HepG2 (cell line): ENCODE results near the gene TIMM13. TPM values are rescaled to one million over a fixed set of nuclear protein-coding genes. Genes with fewer than 3 reads are reported as not detected.
A peak's percentile ranks its signal among the peaks of the same experiment; 100 is the strongest.

Source experiments
- ATAC-seq: fragments of 200-7000 bp; cut with Tn5 transposase; 3 replicates; pipeline ENCODE4 v1.9.1; 2020; ENCODE audit warnings: mild to moderate bottlenecking, moderate library complexity
- BruUV-seq: library from RNA; stranded (reverse); fragments of 400-500 nt; replicated peaks from 2 replicates; lab custom pipeline; 2021; lab: Mats Ljungman, UMichigan
- CTCF ChIA-PET: fragments of 300-600 bp; formaldehyde crosslinking; extraction: SDS; loops from one replicate; lab custom pipeline; 2021; ENCODE audit warnings: low total read pairs, inconsistent platforms, low intra/inter-chr PET ratio; lab: Yijun Ruan, JAX
- POLR2A ChIA-PET: fragments of 350-600 bp; sonication (Branson Sonifier 250); formaldehyde crosslinking; loops from one replicate; lab custom pipeline; 2020; ENCODE audit warnings: antibody characterized with exemption, inconsistent platforms; lab: Yijun Ruan, JAX
- DNase-seq: peaks from one replicate; pipeline ENCODE4 v3.0.0-alpha.2; 2015; ENCODE audit warnings: low spot score
- FAIRE-seq: peaks from 3 replicates; lab custom pipeline; 2011; peaks lifted over from hg19 to GRCh38; lab: Jason Lieb, UNC
- H2AFZ ChIP-seq: one replicate; pipeline ENCODE4 v1.6.1; 2011; ENCODE audit warnings: low read length, inconsistent platforms
- H3K27ac ChIP-seq: fragments of 300-600 bp; 3 replicates; pipeline ENCODE4 v1.8.0; 2011; ENCODE audit warnings: mixed run types, mild to moderate bottlenecking, mixed read lengths, low read length, inconsistent platforms; ENCODE audit not compliant: insufficient read depth; ENCODE audit errors: extremely low read length
- H3K27me3 ChIP-seq, 2 experiments: fragments of 200-600 bp in 1 of 2; 2 replicates in 1 of 2; 3 replicates in 1 of 2; pipeline versions ENCODE4 v1.6.0 to v1.8.0; 2011; ENCODE audit warnings: low read length in 2 of 2, mild to moderate bottlenecking in 2 of 2, moderate library complexity in 2 of 2, inconsistent platforms in 1 of 2; ENCODE audit not compliant: insufficient read depth in 2 of 2, control insufficient read depth in 1 of 2
- H3K36me3 ChIP-seq, 2 experiments: fragments of 200-600 bp in 1 of 2; replicated peaks in 1 of 2; 2 replicates in 1 of 2; 3 replicates in 1 of 2; pipeline versions ENCODE4 v1.5.1 to v1.8.0; 2011; ENCODE audit warnings: low read length in 2 of 2, inconsistent platforms in 1 of 2; ENCODE audit not compliant: insufficient read depth in 2 of 2, control insufficient read depth in 1 of 2
- H3K4me1 ChIP-seq: 2 replicates; pipeline ENCODE4 v1.5.1; 2012; ENCODE audit warnings: low read length, inconsistent platforms; ENCODE audit not compliant: insufficient read depth
- H3K4me2 ChIP-seq: 2 replicates; pipeline ENCODE4 v1.6.0; 2011; ENCODE audit warnings: low read depth, low read length, inconsistent platforms
- H3K4me3 ChIP-seq, 3 experiments: fragments of 200-600 bp in 1 of 3; sonication (generic), shearing (Covaris generic) in 1 of 3; replicated peaks in 1 of 3; 2 replicates each; pipeline ENCODE4 v1.5.1; 2011 to 2016; ENCODE audit warnings: low read length in 3 of 3, inconsistent platforms in 2 of 3, low read depth in 2 of 3, mild to moderate bottlenecking in 2 of 3, control low read depth in 1 of 3, mixed read lengths in 1 of 3; ENCODE audit not compliant: insufficient read depth in 1 of 3
- H3K79me2 ChIP-seq: one replicate; pipeline ENCODE4 v1.6.1; 2011; ENCODE audit warnings: low read length, inconsistent platforms; ENCODE audit not compliant: insufficient read depth
- H3K9ac ChIP-seq: 2 replicates; pipeline ENCODE4 v1.6.0; 2011; ENCODE audit warnings: mild to moderate bottlenecking, low read depth, low read length, inconsistent platforms; ENCODE audit not compliant: insufficient read depth
- H3K9me3 ChIP-seq: 2 replicates; pipeline ENCODE4 v1.5.1; 2012; ENCODE audit warnings: mild to moderate bottlenecking, low read length
- H4K20me1 ChIP-seq: 2 replicates; pipeline ENCODE4 v1.6.0; 2011; ENCODE audit warnings: inconsistent platforms, mild to moderate bottlenecking, low read length, moderate library complexity; ENCODE audit not compliant: insufficient read depth
- AGO2 ChIP-seq: fragments of 200-400 bp; formaldehyde crosslinking; optimal IDR thresholded peaks from 2 replicates; pipeline ENCODE3; 2017; ENCODE audit warnings: mild to moderate bottlenecking, low read depth, low read length, moderate library complexity
- ARID2 ChIP-seq: sonication (generic); formaldehyde crosslinking; IDR thresholded peaks from 2 replicates; pipeline ENCODE4 v1.8.1; 2022; ENCODE audit warnings: mild to moderate bottlenecking, missing genetic modification reagents, borderline replicate concordance
- SRSF1 ChIP-seq: fragments of 200-400 bp; formaldehyde crosslinking; optimal IDR thresholded peaks from 2 replicates; pipeline ENCODE3; 2017; ENCODE audit warnings: mild to moderate bottlenecking, low read depth, low read length, moderate library complexity
- ZBTB38 ChIP-seq: sonication (generic); formaldehyde crosslinking; IDR thresholded peaks from 2 replicates; pipeline ENCODE4 v1.5.1; 2020; ENCODE audit warnings: mild to moderate bottlenecking, missing genetic modification reagents
- ZBTB44 ChIP-seq: sonication (generic); formaldehyde crosslinking; IDR thresholded peaks from 2 replicates; pipeline ENCODE4 v1.4.0; 2020; ENCODE audit warnings: missing genetic modification reagents
- ZNF34 ChIP-seq: sonication (generic); formaldehyde crosslinking; IDR thresholded peaks from 2 replicates; pipeline ENCODE4 v1.4.0; 2020; ENCODE audit warnings: mild to moderate bottlenecking, missing genetic modification reagents, borderline replicate concordance
- ZNF343 ChIP-seq: sonication (generic); formaldehyde crosslinking; IDR thresholded peaks from 2 replicates; pipeline ENCODE4 v1.4.0; 2020; ENCODE audit warnings: mild to moderate bottlenecking, missing genetic modification reagents
- WGBS: methylation state at CpG from one replicate; pipeline ENCODE4 v1.1.6; 2017; ENCODE audit warnings: low lambda C conversion rate; 5-methylcytosine and 5-hydroxymethylcytosine counted together
- in situ Hi-C: cut with HindIII; loops from 2 replicates; pipeline ENCODE4 v1.10.0; 2017; ENCODE audit warnings: low pct_unique_long_range_greater_than_20kb; ENCODE audit not compliant: extremely low pct_ligation_motif_present
- intact Hi-C: fragments of 100-400 bp; cut with micrococcal nuclease; formaldehyde crosslinking; loops from one replicate; pipeline ENCODE4 v1.10.0; 2022; ENCODE audit not compliant: unreplicated experiment
- polyA plus RNA-seq, 8 experiments: library from polyadenylated mRNA; depleted of rRNA in 3 of 8; stranded (reverse) in 7 of 8; unstranded in 1 of 8; fragments of >200 nt; fragmentation: Illumina TruSeq in 4 of 8; extraction: Trizol in 4 of 8; gene quantifications; 2 replicates each; pipeline versions ENCODE4 v1.2.1 to v1.2.3, GENCODE V29; 2011 to 2016; ENCODE audit warnings: low read depth in 4 of 8, missing spikeins in 1 of 8, mixed read lengths in 1 of 8; ENCODE audit not compliant: insufficient read depth in 1 of 8
- total RNA-seq, 5 experiments: library from RNA; depleted of rRNA; stranded (reverse); fragments of >200 nt; fragmentation: Illumina TruSeq; extraction: Trizol; gene quantifications; 2 replicates each; pipeline ENCODE4 v1.2.3, GENCODE V29; 2016; ENCODE audit warnings: low read depth in 1 of 5
- TF ChIP-seq, protein P1 (sequence below): sonication (generic); formaldehyde crosslinking; IDR thresholded peaks from 2 replicates; pipeline ENCODE4 v1.4.0; 2020; ENCODE audit warnings: mild to moderate bottlenecking, missing genetic modification reagents
- TF ChIP-seq, protein P2 (sequence below): sonication (generic); formaldehyde crosslinking; IDR thresholded peaks from 2 replicates; pipeline ENCODE4 v1.4.0; 2020; ENCODE audit warnings: missing genetic modification reagents

The TIMM13 gene
- total and polyA plus RNA-seq, 2 of the 13 experiments (the other 11 are each of a cell fraction or from before 2014, with no cell fraction given): 48.4 to 108 TPM

DNA sequence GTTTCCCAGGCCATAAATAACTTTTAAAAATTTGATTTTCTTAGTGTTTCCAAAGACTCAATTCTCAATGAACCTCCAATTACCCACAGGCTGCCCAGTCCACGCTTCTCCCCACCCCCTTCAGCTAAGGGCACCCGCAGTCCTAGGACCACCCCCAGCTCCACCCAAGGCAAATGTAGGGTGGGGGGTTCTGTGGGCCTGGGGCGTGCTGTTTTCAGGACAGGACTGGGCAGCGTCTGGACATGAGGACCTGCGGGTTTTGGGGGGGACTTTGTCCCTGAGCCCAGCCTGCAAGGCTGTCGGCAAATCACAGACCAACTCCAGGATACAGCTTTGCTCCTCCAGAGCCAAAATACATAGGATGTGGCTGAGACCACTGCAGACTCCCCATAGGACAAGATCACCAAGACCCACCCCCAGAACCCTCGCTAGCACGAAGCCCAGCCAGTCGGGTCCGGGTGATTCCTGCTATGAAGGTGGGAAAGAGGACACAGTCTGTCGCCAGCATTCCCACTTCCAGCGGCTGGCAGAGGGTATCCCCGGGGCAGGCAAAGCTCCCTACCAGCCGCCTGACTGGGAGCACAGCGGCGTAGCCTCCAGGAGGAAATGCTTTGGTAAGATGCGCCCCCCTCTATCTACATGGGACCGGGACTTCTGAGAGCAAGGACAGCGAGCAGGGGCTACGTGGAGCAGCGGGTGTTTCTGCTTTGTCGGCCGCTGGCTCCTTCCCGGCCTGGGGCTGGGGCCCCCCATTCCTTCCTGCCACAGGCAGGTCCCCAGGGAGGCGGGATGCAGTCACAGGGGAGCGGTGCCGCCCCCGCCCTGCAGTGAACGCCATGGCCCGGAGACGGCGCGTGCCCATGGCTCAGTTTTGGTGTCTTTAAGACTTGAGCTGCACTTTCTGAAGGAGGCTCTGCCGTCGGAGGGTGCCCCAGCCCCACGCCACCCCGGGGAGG, 1.6 kb upstream of the TIMM13 start:
- POLR2A ChIA-PET: interaction anchor here (1.5 to 4.5 kb wide), 8 partner anchors 9 to 170 kb away, joined by 5 to 60 read pairs (median 18); partner anchors contain the start of genes GADD45B and LMNB2
- H3K4me1 ChIP-seq: peaks cover 23% of the 10 kb centered on the region
- H3K9ac ChIP-seq: no peak overlapping the region
- H3K79me2 ChIP-seq: peaks cover 21% of the 10 kb centered on the region
- in situ Hi-C loops (no loop called here), intact Hi-C loops (no loop called here)
- DNase-seq: no peak
- CTCF ChIA-PET: no interaction called here
- peaks cover 9 to 39% of the 10 kb centered on the region in 2 experiments; a peak in 3 of 5 replicates for H3K36me3 ChIP-seq
- TF ChIP-seq AGO2 (peak; percentile 88), ZBTB44 (CRISPR knock-in tag) (no peak)
- H3K27me3 ChIP-seq: no peaks in the 10 kb centered on the region
- no peaks in the 10 kb centered on the region for H3K9me3 ChIP-seq
- no peak for FAIRE-seq
- ATAC-seq: no peak
- WGBS: 97% methylated on average over 18 of the region's 37 CpGs
- H2AFZ ChIP-seq: no peak overlapping the region
- no peak overlapping the region for H3K4me2 ChIP-seq
- peaks cover 7% of the 10 kb centered on the region; the same call in 1 of the 2 replicates for H4K20me1 ChIP-seq
- BruUV-seq: no TSS peak
- H3K27ac ChIP-seq: peak overlapping the region; percentile 98
- H3K4me3 ChIP-seq: no peak overlapping the region

GRCh38 chr19:2428321-2428690, 920 bp upstream of the TIMM13 start:
- BruUV-seq: no TSS peak
- peak; percentile 3 for ATAC-seq

More at GRCh38 chr19:2428321-2428690, 920 bp upstream of the TIMM13 start:
- H3K36me3 ChIP-seq: peaks cover 6 to 41% of the 10 kb centered on the region in 2 experiments; a peak in 3 of 5 replicates
- TF ChIP-seq ZBTB38 (CRISPR knock-in tag) (peak; percentile 97), SRSF1 (peak; percentile 22), ZNF34 (CRISPR knock-in tag) (no peak), ZNF343 (CRISPR knock-in tag) (peak; percentile 6; the same call in 1 of the 2 replicates), ARID2 (CRISPR knock-in tag) (0 out of 2 replicates have a peak, but pooled peaks have one; percentile 9)
- TF ChIP-seq, protein P1, sequence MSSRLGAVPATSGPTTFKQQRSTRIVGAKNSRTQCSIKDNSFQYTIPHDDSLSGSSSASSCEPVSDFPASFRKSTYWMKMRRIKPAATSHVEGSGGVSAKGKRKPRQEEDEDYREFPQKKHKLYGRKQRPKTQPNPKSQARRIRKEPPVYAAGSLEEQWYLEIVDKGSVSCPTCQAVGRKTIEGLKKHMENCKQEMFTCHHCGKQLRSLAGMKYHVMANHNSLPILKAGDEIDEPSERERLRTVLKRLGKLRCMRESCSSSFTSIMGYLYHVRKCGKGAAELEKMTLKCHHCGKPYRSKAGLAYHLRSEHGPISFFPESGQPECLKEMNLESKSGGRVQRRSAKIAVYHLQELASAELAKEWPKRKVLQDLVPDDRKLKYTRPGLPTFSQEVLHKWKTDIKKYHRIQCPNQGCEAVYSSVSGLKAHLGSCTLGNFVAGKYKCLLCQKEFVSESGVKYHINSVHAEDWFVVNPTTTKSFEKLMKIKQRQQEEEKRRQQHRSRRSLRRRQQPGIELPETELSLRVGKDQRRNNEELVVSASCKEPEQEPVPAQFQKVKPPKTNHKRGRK (CRISPR knock-in tag): no peak
- TF ChIP-seq, protein P2, sequence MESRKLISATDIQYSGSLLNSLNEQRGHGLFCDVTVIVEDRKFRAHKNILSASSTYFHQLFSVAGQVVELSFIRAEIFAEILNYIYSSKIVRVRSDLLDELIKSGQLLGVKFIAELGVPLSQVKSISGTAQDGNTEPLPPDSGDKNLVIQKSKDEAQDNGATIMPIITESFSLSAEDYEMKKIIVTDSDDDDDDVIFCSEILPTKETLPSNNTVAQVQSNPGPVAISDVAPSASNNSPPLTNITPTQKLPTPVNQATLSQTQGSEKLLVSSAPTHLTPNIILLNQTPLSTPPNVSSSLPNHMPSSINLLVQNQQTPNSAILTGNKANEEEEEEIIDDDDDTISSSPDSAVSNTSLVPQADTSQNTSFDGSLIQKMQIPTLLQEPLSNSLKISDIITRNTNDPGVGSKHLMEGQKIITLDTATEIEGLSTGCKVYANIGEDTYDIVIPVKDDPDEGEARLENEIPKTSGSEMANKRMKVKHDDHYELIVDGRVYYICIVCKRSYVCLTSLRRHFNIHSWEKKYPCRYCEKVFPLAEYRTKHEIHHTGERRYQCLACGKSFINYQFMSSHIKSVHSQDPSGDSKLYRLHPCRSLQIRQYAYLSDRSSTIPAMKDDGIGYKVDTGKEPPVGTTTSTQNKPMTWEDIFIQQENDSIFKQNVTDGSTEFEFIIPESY: peak; percentile 92; the same call in 1 of the 2 replicates
- H3K4me2 ChIP-seq: peak overlapping the region; percentile 86
- H3K27me3 ChIP-seq: no peaks in the 10 kb centered on the region
- peak overlapping the region; percentile 97 for H3K9ac ChIP-seq
- 0 out of 6 replicates have a peak overlapping the region, but pooled peaks of 2 of the 3 experiments have one; percentile 8 to 91 for H3K4me3 ChIP-seq
- peaks cover 7% of the 10 kb centered on the region; the same call in 1 of the 2 replicates for H4K20me1 ChIP-seq
- FAIRE-seq (no peak), DNase-seq (no peak)
- peaks cover 23% of the 10 kb centered on the region for H3K4me1 ChIP-seq
- intact Hi-C loops (no loop called here), in situ Hi-C loops (no loop called here)
- ChIA-PET CTCF (no interaction called here), POLR2A (interaction anchor here (0.6 to 4.5 kb wide), 20 partner anchors 10 to 368 kb away, joined by 3 to 60 read pairs (median 6); partner anchors contain the start of genes GADD45B and LMNB2)
- H3K27ac ChIP-seq: peak overlapping the region; percentile 98
- WGBS: 83% methylated on average over 21 of the region's 25 CpGs
- H3K79me2 ChIP-seq: peaks cover 21% of the 10 kb centered on the region
- H3K9me3 ChIP-seq: no peaks in the 10 kb centered on the region
- no peak overlapping the region for H2AFZ ChIP-seq
